HL-60/S4 treated with retinoic acid at 250 ng/mL for 4 days and 3 days (cell line): ENCODE measurements around the gene CATSPER3.

Experiments
- in situ Hi-C: fragments of 300-500 bp; cut with MboI; formaldehyde crosslinking; loops from 2 replicates; pipeline ENCODE4 v1.7.0; 2022; ENCODE audit warnings: low sequenced_read_pairs

CATSPER3 gene

DNA sequence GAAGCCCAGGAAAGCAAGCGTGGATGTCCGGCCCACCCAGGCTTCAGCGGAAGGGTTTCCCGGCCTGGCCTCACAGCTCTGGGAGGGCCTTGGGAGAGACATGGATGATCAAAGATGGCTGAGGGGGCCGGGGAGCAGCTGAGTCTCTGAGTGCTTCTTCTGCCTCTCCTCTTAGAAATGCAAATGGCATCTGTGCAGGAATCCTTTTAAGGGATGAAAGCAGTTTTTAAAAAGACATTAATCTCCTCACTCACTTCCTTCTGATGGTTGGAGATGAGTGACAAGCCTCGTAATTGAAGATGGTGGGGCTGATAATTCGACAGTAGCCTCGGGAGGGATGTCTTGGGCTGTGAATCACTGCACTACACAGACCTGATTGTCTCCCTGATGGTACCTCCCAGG lies 90.6 kb downstream of the CATSPER3 start:
- in situ Hi-C loops = no loop called here

GRCh38 chr5:135059000-135059923 lies 91.6 kb downstream of the CATSPER3 start:
- in situ Hi-C loops = no loop called here

DNA sequence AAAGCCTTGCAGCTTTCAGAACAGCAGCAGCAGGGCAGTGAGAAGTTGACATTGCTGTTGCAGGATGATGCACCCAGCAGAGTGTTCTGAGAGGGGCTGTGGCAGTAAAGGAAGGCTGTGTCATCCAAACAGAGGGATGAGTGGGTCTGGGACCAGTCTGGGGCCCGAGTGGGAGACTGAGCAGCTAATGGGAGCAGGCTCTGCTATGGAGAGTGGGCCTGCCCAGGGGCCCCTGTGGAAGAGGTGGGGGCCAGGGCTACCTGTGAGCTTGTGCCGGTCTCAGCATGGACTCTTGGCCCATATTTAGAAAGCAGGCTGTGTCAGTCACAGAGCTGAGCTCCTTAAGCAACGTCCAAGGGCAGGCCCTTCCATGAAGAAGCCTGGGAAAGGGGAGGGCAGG lies 92.3 kb downstream of the CATSPER3 start:
- in situ Hi-C loops = no loop called here

DNA sequence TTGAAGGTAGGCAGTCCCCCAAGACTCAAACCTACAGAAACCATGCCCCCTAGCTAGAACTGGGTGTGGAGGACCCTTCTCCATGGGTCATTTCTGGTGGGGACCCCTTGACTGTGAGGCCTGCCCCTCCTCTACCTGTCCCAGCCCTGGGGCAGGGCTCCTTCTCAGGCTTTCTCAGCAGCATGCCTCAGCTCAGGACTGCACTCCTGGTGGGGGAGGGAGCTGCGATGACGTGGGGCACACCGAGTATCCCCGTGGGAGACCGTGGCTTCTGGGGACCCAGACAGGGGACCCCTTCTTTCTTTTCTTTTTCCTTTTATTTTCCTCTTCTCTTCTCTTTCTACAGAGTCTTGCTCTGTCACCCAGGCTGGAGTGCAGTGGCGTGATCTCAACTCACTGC lies 93.3 kb downstream of the CATSPER3 start:
- in situ Hi-C loops = no loop called here
